ENCODE data around the gene ADAP1. TPM values are rescaled to one million over a fixed set of nuclear protein-coding genes. Genes with fewer than 3 reads are reported as not detected.

ADAP1 gene
- total and polyA plus RNA-seq, 2 donors from 2014 or later, result 36.4 to 48.2 TPM

DNA sequence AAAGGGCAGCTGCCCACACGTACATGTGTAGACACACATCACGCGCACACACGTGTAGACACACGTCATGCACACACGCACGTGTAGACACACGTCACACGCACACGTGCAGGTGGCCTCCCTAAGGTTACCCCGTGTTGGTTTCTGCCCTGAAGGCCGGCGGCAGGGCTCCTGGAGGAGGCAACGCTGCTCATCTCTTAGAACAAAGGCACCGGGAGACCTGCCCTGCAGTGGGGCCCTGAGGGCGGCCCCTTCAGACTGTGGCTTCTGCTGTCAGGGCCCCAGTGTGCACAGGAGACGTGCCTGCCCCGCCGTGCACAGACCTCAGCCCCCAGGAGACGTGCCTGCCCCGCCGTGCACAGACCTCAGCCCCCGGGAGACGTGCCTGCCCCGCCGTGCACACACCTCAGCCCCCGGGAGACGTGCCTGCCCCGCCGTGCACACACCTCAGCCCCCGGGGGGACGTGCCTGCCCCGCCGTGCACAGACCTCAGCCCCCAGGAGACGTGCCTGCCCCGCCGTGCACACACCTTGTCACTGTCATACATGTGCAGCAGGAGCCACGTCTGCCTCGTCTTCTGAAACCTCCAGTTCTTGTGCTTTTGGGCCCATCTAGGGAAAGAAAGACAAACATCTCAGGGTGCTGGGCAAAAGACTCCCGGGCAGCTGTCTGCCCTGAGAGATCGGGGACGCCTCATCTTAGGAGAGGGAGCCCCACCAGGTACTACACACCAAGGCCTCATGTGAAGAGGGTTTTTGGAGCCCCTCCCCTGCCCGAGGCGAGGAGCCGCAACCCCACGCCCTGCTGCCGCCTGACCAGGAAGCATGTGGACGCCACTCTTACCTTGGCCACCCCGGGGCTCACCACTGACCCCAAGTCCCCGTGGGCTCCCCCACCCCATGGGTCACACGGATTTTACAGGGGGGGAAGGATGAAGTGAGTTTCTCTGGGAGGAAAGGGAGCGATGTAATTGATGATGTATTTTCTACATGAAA lies 45.8 kb upstream of the ADAP1 start:
- no peaks in the 10 kb centered on the region for H3K36me3 ChIP-seq (ENCODE audit: control insufficient read depth in 2 of 3, insufficient read depth in 3 of 3, low read length in 3 of 3)
- H3K4me1 ChIP-seq (ENCODE audit: control insufficient read depth in 2 of 3, insufficient read depth in 2 of 3, low read depth in 1 of 3, low read length in 3 of 3), result no peaks in the 10 kb centered on the region
- H3K27ac ChIP-seq (ENCODE audit: low read depth in 2 of 2, low read length in 2 of 2), result no peak overlapping the region
- TF ChIP-seq, protein P1, sequence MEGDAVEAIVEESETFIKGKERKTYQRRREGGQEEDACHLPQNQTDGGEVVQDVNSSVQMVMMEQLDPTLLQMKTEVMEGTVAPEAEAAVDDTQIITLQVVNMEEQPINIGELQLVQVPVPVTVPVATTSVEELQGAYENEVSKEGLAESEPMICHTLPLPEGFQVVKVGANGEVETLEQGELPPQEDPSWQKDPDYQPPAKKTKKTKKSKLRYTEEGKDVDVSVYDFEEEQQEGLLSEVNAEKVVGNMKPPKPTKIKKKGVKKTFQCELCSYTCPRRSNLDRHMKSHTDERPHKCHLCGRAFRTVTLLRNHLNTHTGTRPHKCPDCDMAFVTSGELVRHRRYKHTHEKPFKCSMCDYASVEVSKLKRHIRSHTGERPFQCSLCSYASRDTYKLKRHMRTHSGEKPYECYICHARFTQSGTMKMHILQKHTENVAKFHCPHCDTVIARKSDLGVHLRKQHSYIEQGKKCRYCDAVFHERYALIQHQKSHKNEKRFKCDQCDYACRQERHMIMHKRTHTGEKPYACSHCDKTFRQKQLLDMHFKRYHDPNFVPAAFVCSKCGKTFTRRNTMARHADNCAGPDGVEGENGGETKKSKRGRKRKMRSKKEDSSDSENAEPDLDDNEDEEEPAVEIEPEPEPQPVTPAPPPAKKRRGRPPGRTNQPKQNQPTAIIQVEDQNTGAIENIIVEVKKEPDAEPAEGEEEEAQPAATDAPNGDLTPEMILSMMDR (IDR thresholded peaks at IDR 0.05; ENCODE audit: borderline replicate concordance, extremely low read depth, insufficient read depth), result no peak
- no peak overlapping the region for H3K4me3 ChIP-seq (ENCODE audit: low read length in 3 of 3)
- DNase-seq (peak in 1 of 5 donors; percentile 42), FAIRE-seq (no peak)
- no peaks in the 10 kb centered on the region for H3K27me3 ChIP-seq (ENCODE audit: control insufficient read depth, insufficient read depth, low read length)
- intact Hi-C loops (cut with DNase I), result loop anchor here (10.0 kb wide), 1 partner anchor 175 kb away; no protein-coding TSS in a partner anchor
- no peaks in the 10 kb centered on the region for H3K9me3 ChIP-seq (ENCODE audit: control insufficient read depth in 2 of 3, insufficient read depth in 1 of 3, low read length in 3 of 3)
- H3K9ac ChIP-seq (ENCODE audit: low read length in 3 of 3), result no peak overlapping the region

DNA sequence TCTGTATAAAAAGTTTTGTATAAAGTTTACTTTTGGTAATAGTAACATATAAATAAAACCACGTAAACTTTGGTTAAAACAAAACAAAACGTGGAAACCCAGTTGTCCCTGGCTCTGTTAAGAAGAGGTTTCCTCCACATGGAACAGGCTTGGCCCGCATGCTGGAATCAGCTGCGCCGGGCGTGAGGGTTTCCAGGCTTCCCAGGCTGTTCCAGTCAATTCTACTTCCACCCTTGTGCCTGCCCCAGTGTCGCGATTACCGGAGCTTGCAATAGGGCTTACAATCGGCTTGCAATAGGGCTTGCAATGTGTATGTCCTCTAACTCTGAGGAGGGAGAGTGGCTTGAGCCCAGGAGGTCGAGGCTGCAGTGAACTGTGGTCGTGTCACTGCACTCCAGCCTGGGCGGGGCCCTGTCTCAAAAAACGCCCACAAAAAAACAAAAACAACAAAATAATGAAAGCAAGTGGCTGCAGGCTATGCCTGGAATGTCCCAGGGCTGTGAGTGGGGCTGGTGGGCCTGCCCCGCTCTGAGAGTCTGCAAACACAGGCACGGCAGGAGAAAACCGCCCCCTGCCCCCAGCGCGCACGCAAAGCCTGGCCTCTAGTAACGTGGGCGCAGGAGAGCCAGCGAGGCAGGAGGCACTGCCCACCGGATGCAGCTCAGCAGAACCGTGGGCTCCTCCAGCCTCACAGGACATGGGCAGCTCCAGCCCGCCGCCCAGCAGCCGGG lies 44.8 kb upstream of the ADAP1 start:
- no peak overlapping the region for H3K9ac ChIP-seq (ENCODE audit: low read length in 3 of 3)
- DNase-seq (no peak), FAIRE-seq (no peak)
- no peaks in the 10 kb centered on the region for H3K9me3 ChIP-seq (ENCODE audit: control insufficient read depth in 2 of 3, insufficient read depth in 1 of 3, low read length in 3 of 3)
- H3K4me1 ChIP-seq (ENCODE audit: control insufficient read depth in 2 of 3, insufficient read depth in 2 of 3, low read depth in 1 of 3, low read length in 3 of 3), result no peaks in the 10 kb centered on the region
- TF ChIP-seq, protein P1 (IDR thresholded peaks at IDR 0.05; ENCODE audit: borderline replicate concordance, extremely low read depth, insufficient read depth), result no peak
- no peaks in the 10 kb centered on the region for H3K27me3 ChIP-seq (ENCODE audit: control insufficient read depth, insufficient read depth, low read length)
- intact Hi-C loops (cut with DNase I), result loop anchor here (10.0 kb wide), 1 partner anchor 175 kb away; no protein-coding TSS in a partner anchor
- no peak overlapping the region for H3K27ac ChIP-seq (ENCODE audit: low read depth in 2 of 2, low read length in 2 of 2)
- H3K4me3 ChIP-seq (ENCODE audit: low read length in 3 of 3), result no peak overlapping the region
- H3K36me3 ChIP-seq (ENCODE audit: control insufficient read depth in 2 of 3, insufficient read depth in 3 of 3, low read length in 3 of 3), result no peaks in the 10 kb centered on the region

DNA sequence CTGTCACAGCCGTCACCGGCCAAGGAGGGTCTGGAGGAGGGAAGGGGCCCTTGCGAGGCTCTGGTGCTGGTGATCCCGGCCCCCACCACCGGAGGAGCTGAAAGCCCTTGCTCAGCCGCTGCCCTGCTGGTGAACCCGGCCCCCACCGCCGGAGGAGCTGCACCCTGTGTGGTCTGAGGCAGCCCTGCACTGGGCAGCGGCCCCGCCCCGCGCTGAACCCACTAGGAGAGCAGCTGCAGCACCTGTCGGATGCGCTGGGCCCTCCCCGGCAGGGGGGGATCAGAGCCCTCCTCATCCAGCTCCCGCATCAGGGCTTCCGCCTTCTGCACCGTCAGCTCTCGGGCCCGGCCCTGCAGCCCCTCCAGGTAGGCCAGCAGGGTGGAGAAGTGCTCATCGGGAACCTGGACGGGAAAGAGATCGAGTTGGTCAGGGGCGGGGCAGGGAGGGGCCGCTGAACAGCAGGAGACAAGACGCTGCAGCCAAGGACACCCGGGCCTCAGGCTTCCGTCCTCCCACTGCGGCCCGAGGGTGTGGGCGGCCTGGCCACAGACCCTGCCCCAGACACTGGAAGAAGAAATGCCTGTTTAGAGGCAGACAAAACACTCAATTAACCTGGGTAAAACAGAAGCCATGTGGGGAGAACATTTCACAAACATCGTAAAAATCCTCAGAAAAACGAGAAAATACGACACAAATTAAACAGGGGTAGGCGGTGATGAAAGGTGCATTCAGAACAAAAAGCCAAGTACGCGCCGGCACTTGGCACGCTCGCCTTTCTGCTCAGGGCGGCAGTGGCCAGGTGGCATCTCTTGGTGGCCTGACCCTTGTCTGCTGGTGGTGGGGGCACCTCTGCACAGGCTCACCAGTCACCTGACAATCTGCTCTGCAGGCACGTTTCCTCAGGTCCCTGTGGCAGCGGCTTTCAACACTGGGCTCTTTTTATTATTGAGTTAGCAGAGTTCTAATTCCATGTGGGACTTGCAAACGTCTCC lies 43.2 kb upstream of the ADAP1 start:
- FAIRE-seq (no peak), DNase-seq (peak in 2 of 5 donors; percentile 70 to 83)
- no peak overlapping the region for H3K27ac ChIP-seq (ENCODE audit: low read depth in 2 of 2, low read length in 2 of 2)
- peaks cover 0 to 2% (median 0%) of the 10 kb centered on the region in 3 donors for H3K4me1 ChIP-seq (ENCODE audit: control insufficient read depth in 2 of 3, insufficient read depth in 2 of 3, low read depth in 1 of 3, low read length in 3 of 3)
- no peaks in the 10 kb centered on the region for H3K9me3 ChIP-seq (ENCODE audit: control insufficient read depth in 2 of 3, insufficient read depth in 1 of 3, low read length in 3 of 3)
- no peak overlapping the region for H3K4me3 ChIP-seq (ENCODE audit: low read length in 3 of 3)
- intact Hi-C loops (cut with DNase I), result loop anchor here (10.0 kb wide), 1 partner anchor 177 kb away; no protein-coding TSS in a partner anchor
- H3K36me3 ChIP-seq (ENCODE audit: control insufficient read depth in 2 of 3, insufficient read depth in 3 of 3, low read length in 3 of 3), result no peaks in the 10 kb centered on the region
- no peaks in the 10 kb centered on the region for H3K27me3 ChIP-seq (ENCODE audit: control insufficient read depth, insufficient read depth, low read length)
- no peak overlapping the region for H3K9ac ChIP-seq (ENCODE audit: low read length in 3 of 3)
- TF ChIP-seq, protein P1 (IDR thresholded peaks at IDR 0.05; ENCODE audit: borderline replicate concordance, extremely low read depth, insufficient read depth), result no peak
